ENCODE results near the gene MAFB.
"Not testable (repeated sequence)": the region's sequence is repeated elsewhere in the genome, so short reads cannot be mapped to it uniquely, and the experiment has no call there.

The MAFB gene

DNA sequence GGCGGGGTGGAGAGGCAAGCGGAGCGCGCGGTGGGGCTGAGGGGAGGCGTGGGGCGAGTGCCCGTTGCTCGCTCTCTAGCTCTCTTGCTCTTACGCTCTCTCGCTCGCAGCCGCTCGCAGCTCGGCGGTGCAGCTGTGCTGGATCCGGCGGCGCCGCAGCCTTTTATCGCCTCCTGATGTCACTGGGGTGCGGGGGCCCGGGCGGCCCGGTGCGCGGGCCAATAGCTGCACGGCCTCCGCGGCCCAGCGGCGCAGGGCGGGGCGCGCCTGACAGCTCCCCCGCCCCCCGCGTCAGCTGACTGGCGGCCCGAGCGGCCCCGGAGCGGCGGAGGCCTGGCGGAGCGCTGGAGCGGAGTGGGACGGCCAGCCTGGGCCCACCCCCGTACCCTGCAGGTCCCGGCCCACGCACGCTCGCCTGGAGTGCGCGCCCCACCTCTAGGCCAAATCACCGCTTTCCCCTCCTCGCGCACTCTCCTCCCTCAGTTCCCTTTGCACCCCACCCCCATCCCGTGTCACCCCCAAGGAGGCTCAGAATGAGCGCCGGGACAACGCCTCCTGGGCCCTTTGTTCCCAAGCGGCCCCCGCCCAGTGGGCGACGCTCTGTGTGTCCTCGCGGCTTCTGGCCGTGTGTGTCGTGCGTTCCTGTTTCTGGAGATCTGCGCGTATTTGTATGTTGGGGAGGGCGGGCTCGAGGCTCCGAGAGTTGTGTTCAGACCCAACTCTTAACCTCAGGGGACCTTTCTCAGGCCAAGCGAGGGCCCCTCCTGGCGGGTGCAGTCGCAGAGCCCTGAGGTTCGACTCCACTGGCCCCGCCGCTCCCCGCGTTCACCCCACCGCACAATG lies at the start of gene MAFB:
Gene MAFB (minus strand): TSS at position 137 of the 843 bp plus-strand sequence. CDS start 386 bp downstream, outside the sequence.
- peak; percentile 84 for DNase-seq (ENCODE audit: low spot score)

DNA sequence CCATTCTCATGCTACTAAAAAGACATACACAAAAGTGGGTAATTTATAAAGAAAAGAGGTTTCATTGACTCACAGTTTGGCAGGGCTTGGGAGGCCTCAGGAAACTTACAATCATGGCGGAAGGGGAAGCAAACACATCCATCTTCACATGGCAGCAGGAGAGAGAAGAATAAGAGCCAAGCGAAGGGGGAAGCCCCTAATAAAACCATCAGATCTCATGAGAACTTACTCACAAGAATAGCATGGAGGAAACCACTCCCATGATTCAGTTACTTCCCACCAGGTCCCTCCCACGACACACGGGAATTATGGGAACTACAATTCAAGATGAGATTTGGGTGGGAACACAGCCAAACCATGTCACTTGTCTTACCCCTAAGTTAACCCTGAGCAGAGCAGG lies 47.4 kb upstream of the MAFB start:
- not testable (repeated sequence) for DNase-seq (ENCODE audit: low spot score)

DNA sequence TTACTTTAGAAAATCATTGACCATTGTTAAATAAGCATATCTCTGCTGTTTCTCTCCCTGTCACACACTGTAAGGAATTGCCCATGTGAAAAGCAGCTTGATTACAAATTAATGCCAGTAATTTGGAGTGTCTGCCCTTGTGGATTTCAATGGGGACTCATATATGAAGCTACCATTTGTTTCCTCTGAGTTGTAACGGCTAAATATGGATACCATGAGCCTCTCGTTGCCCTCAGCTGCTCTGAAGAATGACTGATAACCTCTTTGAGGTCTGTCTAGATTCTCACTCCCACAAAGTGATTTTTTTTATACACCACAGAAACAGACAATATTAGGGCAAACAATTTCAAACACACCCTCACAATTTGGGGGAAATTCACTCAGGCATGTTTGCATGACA lies 40.0 kb upstream of the MAFB start:
- DNase-seq (ENCODE audit: low spot score): no peak

DNA sequence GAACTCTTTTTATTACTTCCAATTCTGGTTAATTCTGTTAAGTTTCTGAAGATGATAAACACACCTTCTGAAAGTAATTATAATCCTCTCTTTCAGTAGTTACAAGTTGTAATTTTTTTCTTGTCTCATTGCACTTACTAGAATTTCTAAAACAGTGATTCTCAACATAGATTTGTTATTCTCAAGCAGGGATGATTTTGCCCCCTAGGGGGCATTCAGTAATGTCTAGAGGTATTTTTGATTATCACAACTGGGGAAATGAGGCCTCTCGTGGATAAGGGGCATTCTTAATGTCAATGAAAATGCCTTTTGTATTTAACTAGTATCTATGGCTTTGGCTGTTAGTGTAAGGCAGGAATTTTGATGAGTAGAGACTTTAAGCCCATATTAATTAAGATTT lies 39.4 kb upstream of the MAFB start:
- DNase-seq (ENCODE audit: low spot score): no peak

DNA sequence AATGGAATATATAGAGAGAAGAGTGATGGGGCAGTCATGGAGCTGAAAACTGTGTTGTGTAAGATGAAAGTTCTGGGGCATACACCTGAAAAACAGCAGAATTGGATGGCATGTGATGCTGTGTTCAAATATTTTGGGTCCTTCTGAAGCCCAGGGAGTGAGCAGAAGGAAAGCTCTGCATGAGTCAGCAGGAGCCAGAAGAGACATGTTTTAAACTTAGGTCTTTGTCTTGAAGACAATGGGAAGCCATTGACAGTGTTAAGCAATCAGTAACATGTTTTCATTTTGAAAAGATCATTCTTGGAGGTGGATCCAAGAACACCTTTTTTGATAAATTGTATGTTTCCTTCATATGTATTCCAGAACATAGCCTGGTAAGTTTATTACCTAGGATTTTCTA lies 38.9 kb upstream of the MAFB start:
- no peak for DNase-seq (ENCODE audit: low spot score)

DNA sequence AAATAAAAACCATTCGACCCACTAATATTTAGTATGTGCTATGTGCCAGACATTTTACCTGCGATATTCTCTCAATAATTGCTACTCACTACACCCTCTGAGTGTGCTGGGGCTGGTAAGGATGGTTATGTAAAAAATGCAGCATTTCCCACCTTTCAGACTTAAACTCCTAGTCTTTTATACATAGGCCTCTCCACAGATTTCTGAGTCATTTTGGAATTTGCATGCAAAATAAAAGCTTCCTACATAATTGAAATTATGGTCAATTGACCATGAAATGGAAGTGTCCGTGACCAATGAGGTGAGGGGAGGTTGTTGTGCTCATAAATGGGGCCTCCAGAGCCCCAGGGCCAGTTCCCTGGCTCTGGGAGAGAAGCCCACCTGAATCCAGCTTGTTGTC lies 37.7 kb upstream of the MAFB start:
- DNase-seq (ENCODE audit: low spot score): no peak

DNA sequence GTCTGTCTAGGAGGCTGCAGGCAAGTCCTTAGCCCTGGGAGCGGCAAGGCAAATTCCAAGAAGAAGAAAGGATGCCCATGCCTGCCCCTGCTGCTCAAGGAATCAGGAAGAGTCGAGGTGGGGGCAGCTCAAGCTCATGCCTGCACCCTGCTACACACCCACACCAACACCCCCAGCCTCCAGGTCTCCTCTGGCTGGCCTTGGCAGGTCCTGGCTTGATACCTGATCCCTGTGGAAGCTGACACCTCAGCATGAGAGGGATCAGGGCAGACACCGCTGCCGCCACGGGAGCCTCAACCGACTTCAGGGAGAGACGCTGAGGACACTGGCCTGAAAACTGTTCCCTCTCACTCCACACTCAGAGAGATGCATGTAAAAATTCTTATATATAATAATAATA lies 35.5 kb upstream of the MAFB start:
- DNase-seq (ENCODE audit: low spot score): no peak

DNA sequence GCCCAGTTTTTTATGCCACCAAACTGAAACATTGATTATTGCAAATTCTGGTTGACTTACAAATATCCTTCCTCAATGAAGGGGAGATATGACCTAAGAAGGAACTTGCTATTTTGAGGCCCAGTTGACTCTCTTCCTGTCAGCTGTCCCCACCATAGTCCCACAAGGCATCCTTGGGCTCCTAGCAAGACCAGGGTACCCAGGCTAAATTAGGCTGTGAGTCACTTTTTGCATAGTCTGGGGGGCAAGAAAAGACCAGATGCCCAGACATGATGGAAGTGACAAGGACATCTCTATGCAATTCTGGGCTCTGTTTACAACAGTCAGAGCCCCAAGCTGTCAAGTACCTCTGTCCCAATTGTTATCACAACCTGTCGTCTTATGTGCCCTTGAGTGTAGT lies 31.8 kb upstream of the MAFB start:
- no peak for DNase-seq (ENCODE audit: low spot score)

DNA sequence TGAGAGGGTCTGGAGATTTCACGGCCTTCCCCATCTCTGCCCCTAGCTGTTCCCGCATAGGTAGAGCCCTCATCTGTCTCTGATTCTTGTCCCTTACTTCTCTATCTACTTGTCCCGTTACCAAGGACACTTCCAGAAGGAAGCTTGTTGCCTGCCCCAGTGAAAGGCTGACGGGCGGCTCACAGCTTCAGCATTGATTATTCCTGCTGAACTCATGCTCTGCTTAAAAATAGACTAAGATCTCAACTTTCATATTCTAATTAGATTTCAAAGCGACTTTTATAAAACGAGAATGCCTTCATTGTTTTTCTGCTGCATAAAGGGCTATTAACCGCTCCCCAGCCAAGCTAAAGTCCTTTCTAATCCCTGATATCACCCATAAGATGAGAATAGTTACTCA lies 31.1 kb upstream of the MAFB start:
- no peak for DNase-seq (ENCODE audit: low spot score)

DNA sequence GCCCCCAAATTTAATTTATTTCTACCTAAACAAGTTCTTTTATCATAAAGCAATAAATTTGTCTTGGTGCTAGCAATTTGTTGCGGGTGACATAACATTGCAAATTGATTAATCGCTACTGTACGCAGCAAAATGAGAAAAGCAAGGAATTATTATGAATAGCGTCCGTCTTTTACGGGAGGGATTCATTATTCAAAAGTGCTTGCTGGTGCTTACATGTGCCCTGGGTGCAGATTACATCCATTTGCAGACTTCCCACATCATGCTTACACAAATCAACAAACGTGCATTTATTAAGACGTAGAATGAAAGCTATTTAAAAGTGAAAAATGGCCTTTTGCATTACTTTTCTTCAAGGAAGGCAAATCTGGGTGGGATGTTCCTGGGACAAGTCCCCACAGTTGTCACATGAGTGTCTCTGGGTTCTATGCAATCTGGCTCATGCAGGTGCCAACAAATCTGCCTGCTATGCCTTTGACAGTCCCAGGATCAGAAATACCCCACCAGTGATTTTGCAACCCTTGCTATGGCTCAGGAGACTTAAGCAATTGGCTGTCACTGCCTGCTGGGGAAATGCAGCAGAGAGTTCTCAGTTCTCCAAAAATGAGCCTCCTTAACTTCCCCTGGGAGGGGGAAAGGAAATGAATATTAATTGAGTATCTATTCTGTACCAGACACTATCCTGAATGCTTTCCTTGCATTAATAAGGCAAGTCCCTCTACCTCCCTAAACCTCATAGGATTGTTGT lies 30.1 kb upstream of the MAFB start:
- DNase-seq (ENCODE audit: low spot score): no peak

DNA sequence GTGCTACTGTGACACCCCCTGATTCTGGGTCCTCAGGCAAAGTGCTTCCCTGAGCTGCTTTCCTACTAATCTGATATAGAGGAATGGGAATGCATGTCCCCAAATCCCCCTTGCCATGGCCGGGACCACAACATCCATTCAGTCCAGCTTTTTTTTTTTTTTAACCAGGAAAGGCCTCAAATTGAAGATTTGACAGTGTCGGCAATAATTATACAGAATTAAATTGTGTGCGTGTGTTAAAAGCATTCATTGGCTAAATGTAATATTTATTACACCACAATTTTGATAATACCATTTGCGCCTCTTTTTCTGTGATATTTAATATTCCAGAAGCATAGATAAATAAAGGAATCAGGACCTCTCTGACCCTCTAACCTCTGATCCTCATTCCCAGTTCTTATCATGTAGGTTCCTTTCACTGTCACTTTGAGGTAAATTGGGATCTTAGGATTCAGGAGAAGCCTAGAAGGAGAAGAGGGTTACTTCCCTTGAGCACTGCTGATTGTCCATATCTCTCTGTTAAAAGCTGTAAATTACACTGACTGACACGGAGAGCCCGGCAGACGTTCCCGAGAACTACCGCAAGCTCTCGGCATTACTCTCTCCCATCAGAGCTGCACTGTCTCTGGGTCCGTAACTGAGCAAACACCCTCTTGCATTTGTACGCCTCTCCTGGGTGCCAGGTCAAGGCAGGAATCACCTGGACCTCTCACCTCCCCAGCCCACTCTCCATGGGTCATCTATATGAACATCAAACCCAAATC lies 29.4 kb upstream of the MAFB start:
- no peak for DNase-seq (ENCODE audit: low spot score)

DNA sequence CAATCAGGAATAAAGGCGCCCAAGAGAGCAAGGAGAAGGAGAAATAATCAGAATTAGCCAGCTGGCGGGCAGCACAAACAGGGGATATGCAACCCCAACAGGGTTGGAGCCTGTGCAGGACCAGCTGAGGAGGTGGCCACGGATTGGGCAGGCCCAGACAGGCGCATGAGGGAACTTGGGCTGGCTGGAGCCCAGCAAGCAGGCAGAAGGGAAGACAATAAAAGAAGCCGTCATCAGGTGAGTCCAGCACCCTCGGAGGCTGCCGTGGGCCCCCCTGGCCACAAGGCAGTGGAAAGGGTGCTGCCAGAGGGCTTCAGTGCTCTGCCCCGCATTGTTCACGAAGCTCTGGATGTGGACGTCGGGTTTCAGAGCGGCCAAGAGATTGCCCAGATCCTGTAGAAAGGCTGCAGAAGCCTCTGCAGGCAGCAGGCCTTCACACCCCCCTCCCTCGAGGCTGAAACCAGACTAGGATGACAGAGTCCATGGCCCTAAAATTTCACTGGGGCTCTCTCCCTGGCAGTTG lies 28.4 kb upstream of the MAFB start:
- no peak for DNase-seq (ENCODE audit: low spot score)

DNA sequence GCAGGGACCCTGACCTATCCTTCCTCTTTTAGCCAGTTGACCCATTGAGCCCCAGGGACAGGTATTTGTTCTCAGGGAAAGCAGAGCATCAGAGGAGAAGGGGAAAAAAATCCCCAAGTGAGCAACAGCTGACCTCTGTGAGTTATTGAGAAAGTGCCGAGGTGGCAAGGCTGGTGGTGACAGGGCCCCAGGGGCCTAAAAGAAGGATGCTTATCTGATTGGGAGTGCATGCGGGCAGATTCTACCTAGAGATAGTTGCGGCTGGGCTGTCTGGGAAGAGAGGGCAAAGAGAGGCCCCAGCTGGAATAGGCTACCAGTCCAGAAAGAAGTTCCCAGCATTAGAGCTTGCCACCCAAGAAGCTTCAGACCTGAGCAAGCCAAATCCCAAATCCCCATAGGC lies 26.5 kb upstream of the MAFB start:
- no peak for DNase-seq (ENCODE audit: low spot score)

DNA sequence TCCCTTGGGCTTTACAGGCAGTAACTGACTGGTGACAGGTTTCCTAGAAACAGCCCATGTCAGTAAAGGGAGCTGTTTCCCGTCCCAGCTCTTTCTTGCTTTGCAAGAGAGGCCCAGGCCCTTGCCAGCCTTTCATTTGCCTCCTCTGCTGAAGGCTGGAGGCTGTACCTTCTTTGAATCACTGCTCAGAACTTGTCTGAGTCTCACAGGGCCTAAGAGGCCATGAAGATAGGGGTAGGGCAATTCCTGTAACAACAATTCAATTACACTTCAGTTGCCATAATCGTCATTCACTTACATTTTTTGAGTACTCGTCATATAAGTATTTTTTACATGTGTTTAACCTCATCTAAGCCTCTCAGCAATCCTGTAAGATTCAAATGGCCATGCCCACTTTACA lies 25.9 kb upstream of the MAFB start:
- DNase-seq (ENCODE audit: low spot score): no peak

DNA sequence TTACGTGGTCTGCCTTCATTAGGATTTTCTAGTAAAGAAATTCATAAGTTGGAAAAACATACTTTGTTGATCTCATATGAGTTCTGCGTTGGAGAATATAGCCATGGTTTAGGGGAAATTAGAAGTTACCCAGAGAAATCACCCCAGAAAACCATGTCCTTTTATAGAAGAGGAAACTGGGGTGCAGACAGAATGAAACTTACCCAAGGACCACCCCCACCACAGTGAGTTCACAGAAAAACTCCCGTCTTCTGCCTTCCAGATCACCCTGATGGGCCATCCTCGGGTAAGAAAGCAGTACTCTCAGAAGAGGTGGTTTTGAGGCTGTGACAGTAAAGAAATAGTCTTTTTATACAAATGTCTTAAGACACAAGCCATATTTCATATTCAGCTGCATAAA lies 25.1 kb upstream of the MAFB start:
- no peak for DNase-seq (ENCODE audit: low spot score)

DNA sequence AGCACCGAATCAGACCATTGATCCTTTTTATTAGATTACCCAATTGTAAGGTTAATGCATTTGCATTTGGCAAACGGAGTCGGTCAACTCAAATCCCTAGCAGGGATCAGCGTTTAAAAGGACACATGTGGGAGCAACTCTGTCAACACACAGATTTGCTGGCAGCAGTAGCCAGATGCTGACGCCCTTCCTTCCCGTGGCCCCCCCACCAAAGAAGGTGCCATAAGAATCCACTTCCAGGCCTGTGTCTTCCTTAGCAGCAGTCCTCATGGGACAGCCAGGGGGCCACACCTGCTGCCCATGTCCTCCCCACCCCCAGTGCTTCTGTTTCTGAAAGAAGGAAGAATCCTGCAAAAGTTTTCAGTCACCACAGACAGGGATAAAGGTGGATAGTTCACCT lies 24.5 kb upstream of the MAFB start:
- DNase-seq (ENCODE audit: low spot score): no peak

DNA sequence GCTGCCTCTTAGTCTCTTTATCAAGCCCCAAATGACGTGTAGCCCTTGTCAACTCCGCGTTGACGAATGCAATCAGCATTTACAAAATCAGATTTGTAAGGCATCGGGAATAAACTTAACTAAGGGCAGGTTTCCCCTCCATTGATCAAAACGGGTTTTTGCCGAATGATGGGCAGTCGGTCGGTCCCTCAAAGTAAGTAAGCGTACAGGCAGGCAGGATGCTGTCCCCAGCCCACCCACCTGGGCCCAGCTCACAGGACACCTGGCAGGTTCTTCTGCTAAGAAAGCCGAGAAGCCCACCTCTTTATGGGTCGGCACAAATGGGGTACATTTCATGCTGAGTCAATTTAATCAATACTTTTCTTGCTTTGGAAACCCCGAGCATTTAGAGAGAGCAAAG lies 22.0 kb upstream of the MAFB start:
- DNase-seq (ENCODE audit: low spot score): no peak

DNA sequence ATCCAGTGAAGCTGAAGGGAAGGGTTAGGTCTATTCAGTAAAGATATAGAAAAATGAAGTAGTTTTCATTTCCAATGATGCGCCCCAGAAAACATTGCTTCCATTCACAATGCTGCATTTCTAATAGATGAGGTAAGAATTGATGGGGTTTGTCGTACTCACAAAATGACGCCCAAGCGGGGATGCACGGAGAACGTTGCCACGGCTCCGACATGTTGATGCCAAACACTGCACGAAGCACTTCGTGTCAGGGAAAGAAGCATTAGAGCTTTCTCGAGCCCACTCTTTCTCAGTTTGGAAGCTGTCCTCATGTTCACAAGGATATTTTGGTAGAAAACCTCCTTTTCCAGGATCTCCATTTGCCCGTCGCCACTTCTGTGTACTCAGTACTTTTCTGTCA lies 21.6 kb upstream of the MAFB start:
- DNase-seq (ENCODE audit: low spot score): no peak

DNA sequence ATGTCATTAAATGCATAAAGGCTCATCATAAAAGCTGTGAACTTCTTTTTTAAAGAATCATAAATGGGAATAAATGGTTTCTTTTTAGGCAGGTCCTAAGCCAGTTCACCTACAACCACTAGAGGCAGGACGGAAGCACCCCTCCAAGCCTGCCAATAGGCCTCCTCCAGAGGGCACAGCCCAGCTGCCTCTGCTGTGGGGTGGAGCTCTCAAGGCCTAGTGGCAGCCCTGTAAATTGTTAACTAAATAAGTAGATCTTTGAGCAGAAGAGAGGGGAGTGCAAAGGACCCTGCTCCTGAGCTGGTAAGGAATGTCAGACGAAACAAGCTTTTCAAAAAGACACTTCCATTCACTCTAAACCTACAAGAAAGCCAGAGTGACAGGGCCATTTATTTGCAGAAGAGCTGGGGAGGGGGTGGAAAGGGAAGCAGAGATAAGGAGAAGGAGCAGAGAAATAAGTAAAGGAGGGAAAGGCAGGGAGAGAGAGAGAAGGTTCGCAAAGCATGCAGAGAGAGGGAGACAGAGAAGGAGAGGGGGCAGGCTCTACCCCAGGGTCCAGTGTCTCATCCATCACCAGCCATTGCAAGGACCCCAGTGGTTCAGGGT lies 18.0 kb upstream of the MAFB start:
- no peak for DNase-seq (ENCODE audit: low spot score)

DNA sequence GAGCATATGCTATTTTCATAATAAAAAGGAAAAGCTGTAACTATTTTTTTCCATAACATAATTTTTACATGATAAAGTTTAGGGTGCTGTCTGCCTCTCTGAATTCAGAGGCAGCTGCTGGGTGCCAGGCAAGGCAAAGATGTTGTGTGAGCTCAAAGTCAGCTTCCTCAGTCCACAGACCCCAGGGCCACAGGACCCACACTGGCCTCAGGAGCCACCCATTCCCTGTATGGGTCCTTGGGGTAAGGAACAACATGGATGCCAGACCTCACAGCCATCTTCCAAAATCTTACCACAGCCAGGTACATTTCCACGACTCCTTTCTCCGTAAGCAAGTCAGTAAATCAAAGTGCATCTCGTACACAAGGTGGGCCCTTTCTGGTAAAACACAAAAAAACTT lies 16.4 kb upstream of the MAFB start:
- DNase-seq (ENCODE audit: low spot score): no peak

DNA sequence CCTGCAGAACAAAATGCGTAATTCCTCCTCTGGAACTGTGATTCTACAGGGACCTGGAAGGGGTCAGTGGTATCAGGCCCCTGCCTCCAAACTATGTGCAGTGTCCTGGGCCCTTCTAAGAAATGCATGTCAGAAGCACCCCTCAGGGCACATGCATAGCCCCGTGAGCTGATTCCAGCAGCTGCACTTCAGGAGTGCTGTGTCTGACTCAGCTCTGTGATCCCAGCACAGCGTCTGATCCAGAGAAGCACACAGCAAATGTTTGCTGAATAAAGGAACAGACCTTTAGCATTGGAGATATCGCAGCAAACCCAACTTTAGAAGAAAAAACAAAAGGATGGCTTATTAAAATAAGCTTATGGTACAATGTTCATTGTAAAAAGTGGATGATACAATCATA lies 15.8 kb upstream of the MAFB start:
- no peak for DNase-seq (ENCODE audit: low spot score)

DNA sequence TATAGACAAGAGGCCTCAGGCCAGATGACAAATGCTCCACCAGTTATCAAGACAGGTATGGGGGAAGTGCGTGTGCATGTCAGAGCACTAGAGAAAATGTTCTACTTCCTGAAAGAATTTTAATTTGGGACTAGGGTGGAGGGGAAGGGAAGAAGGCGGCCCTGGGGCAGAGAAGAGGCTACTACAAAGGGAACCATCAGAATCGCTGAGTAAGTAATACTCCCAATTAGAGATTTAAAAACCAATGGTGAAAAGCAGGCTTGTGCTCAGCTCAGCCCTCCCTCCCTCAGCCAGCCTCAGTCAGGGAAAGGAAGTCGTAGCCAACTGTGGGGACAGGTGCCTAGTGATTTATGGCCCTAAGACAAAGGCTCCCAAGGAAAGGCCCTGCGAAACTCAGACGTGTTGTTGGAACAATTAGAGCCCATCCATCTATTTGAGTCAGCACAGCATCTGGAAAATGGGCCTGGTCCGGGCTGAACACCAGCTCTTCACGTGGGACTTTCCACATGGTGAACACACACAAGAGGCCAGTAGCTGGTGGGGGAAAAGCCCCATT lies 15.0 kb upstream of the MAFB start:
- no peak for DNase-seq (ENCODE audit: low spot score)
